GM21737 (cell line): ENCODE results near the gene C1S.
"Not testable (repeated sequence)": the region's sequence is repeated elsewhere in the genome, so short reads cannot be mapped to it uniquely, and the experiment has no call there.

Experiments
- ATAC-seq: cut with Tn5 transposase; IDR thresholded peaks from one replicate; pipeline ENCODE4 v1.9.1; 2021; ENCODE audit warnings: mild to moderate bottlenecking, moderate library complexity; ENCODE audit not compliant: unreplicated experiment

C1S gene

DNA sequence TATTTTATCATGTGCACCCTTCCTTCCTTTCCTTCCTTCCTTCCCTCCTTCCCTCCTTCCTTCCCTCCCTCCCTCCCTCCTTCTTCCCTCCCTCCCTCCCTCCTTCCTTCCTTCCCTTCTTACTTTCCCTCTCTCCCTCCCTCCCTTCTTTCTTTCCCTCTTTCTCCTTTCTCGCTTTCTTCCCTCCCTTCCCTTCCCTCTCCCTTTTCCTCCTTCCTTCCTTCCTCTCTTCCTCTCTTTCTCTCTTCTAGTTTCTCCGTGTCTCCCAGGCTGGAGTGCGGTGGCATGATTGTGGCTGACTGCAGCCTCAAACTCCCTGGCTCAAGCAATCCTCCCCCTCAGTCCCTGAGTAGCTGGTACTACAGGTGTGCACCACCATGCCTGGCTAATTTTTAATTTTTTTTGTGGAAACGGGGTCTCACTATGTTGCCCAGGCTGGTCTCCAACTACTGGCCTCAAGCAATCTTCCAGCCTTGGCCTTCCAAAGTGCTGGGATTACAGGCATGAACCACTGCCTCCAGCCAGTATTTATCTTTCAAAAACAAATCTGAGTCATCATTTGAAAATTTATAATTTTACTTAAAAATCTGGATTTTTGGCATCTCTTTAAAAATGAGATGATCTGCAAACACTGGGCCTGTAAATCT lies 40.7 kb downstream of the C1S start:
- ATAC-seq = no peak

DNA sequence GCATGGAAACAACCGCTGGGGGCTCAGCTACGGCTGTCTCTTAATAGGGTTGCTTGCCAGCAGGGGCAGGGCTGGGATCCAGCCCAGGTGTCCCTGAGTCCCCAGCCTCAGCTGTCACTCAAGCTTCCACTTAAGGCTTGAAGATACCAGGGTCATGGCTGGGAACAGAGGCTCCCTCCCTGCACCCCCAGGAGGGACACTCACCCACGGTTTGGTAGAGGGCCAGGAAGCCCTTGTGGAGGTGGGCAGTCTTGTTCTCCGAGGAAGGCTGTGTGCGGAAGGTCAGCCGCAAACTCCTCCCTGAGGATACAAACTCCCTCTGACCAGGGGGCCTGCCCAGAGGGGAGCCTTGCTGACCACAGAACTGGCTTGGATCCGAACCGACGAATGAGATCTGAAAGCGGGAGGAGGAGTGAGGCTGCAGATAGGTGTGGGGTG lies 41.2 kb downstream of the C1S start:
- ATAC-seq = no peak

DNA sequence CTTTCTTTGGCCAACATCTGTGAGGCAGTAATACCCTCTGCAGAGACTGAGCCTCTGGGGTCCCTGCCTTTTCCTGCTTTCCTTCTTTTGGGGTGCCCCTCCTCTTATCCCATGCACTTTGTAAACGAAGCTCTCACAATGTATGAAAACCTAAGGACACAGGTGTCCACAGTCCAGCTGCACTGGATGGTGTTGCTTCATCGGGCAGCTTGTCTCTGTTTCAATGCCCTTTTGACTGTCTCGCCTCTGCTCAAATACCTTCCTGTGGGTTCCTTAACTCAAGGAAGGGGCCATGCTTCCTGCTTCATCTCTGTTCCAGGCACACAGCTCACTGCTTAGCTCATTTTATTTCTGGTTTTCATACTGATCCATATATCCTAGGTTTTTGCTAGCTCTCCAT lies 42.1 kb downstream of the C1S start:
- no peak for ATAC-seq

DNA sequence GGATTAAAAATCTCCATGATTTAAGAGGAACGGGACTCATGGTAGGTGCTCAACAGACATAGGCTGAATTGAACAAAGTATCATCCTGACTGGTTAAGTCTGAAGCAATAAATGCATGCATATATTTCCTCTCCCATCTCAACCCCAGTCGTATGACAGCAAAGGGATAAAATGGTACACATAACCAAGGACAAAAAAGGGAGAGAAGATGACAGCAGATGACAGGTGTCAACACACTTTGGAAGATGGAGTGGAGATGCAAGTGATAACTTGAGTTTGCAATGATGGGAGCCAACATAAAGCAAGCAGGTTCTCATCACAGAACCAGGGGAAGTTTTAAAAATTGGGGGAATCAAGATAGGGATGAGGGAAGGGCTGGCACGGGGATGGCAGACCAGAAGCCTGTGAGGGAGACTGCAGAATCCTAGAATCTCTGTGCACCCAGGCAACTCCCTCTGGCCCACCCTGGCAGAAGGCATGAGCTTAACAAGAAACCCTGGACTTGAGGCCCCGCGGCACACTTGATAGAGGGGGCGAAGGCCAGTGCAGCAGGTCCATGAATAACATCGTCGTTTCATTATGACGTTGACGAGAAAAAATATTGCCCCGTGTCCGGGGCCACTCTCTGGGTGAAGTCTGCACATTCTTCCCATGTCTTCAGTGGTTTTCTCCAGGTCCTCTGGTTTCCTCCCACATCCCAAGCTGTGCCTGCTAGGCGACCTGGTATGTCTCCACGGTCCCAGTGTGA lies 43.5 kb downstream of the C1S start:
- ATAC-seq = no peak

DNA sequence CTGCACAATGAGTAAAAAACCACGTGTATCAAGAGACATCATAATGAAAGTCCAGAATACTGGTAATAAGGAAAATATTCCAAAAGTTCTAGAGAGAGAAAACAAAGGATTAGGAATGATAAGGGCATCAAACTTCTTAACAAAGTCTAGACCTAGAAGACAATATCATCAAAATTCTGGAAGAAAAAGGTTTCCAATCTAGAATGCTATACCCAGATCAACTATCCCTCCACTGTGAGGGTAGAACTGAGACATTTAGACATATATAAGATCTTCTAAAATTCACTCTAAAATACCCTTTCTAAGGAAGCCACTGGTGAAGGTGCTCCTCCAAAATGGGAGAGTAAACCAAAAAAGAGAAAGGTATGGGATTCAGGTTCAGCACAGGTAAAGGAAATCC lies 45.6 kb downstream of the C1S start:
- ATAC-seq = no peak

DNA sequence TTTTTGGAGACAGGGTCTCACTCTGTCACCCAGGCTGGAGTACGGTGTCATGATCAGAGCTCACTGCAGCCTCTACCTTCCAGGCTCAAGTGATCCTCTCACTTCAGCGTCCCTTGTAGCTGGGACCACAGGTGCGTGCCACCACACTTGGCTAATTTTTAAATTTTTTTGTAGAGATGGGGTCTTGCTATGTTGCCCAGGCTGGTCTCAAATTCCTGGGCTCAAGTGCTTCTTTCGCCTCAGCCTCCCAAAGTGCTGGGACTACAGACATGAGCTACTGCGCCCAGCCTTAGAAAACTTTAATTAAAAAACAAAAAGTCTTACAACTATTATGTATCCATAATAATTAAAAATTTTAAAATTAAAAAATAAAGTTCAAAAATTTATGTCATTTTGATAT lies 46.7 kb downstream of the C1S start:
- not testable (repeated sequence) for ATAC-seq

DNA sequence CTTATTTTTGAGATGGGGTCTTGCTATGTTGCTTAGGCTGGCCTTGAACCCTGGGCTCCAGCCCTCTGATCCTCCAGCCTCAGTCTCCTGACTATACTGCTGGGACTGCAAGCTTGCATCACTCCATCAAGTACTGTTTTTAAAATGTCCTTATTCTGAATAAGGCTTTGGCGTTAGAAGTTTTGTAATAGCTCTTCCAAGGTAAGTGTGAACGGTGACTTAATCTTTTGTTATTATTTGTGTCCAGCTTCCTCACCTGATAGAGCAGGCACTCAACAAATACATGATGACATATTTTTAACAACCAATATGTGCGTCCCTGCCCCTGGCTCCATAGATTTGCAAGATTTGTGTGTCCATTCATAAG lies 47.1 kb downstream of the C1S start:
- no peak for ATAC-seq

DNA sequence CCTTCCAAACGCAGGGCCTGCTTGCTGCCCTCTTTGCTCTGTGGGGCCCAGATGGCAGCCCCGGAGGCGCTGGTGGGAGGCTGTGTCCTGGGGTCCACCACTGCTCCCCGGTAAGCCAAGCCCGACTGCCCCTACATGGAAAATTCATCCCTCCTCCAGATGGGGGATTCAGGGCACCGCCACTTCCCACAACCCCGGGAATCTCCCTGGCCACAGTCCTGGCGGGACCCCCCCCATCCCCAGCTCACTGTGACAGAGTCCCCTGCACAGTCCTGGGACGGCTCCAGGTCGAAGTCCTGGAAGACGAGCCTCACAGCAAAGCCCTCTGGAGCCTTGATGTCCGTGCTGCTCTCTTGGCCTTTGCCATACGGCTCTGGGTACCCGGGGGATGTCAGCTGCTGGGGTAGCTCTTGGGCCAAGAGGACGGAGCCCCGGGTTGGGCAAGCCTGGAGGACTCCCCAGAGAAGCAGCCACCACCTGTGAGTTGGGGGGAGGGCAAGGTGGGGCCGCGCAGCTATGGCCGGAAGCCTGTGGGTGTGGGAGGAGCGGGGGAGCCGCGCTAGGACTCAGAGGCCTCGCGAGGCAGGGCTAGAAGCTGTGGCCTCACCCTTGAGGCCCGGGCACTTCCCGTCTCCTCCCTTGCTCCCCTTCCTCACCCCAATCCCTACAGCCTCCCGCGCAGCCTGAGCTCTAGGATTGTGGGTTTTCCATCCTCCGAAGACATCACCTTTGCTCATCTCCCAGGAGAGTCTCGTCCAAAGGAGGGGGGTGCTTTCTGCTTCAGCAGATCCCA lies 47.7 kb downstream of the C1S start:
- ATAC-seq = peak; percentile 90

DNA sequence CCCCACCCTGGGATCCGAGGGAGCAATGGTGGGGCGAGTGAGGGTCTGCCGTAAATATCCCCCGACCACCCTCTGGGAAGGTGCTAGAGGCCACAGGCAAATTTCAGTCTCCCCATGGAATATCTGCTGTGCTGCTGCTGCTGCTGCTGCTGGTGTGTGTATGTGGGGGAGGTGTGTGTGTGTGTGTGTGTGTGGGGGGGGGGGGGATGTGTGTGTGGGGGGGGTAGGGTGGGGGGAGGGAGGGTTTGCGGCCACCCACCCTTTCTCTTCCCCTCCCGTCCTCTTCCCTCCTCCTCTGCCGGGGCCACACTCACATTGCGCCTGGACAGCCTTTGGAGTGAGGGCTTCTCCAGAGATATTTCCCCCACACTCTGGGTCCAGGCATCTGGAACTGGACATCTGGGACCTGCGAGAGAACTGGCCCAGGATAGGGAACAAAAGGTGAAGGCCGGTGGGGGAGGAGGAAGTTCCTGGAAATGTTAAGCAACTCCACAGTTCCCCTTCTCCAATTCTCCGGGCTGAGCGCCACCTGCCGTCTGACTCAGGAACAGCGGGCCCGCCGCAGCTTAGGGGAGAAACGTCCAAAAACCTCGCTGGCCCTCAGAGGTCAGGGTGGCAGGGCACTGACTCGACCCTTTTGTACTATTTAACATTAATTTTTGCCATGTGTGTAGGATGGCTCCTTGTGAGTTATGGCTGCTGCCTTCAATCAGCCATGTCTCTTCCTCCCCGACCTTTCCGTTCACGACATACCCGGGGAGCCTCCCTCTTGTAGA lies 48.5 kb downstream of the C1S start, which contains the start of gene C1RL:
C1RL (minus strand) TSS at position 419 of the 776 bp plus-strand sequence; CDS start at position 385, 34 bp downstream.
- no peak for ATAC-seq

DNA sequence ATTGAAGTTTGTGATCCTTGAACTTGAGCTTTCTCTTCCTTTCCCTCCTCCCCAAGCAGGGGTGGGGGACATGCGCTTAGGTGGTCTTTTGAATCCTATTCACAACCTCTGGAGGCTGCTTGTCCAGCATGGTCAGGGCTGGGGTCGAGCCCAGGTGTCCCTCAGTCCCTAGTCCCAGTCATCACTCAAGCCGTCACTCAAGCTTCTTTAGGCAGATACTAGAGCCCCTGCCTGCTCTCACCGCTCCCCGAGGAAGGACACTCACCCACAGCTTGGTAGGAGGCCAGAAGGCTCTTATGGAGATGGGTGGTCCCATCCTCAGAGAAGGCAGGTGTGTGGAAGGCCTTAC lies 49.0 kb downstream of the C1S start:
- ATAC-seq = no peak

DNA sequence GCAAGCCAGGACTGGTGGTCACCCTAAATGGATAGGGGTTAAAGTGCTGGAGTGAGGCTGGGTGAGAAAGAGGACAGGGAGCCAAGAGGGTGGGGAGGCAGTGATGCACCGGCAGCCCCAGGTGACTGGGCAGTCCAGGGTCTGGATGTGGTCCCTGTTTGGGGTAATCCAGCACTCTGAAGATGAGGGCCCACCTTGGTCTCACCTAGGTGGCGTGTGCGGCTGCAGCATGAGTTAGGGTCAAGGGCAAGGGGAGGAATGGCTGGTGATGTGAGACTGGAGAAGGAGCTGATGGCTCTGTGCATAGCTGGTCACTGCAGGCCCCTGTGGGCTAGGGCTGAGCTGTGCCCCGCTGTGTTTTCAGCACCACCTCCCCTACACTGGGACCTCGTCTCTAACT lies 50.1 kb downstream of the C1S start:
- no peak for ATAC-seq

DNA sequence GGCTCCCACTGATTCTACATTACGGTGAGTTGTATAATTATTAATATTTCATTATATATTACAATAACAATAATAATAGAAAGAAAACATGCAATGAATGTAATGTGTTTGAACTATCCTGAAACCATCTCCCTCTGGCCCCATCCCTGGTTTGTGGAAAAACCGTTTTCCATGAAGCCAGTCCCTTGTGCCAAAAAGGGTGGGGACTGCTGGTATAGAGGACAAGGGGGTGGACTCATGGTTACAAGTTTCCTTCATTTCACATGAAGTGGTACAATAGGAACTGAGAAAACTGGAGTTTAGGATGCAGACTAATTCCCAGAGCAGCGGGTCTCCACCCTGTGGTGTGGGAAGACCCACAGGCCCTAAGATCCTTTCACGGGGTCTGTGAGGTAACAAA lies 51.5 kb downstream of the C1S start:
- ATAC-seq = no peak

DNA sequence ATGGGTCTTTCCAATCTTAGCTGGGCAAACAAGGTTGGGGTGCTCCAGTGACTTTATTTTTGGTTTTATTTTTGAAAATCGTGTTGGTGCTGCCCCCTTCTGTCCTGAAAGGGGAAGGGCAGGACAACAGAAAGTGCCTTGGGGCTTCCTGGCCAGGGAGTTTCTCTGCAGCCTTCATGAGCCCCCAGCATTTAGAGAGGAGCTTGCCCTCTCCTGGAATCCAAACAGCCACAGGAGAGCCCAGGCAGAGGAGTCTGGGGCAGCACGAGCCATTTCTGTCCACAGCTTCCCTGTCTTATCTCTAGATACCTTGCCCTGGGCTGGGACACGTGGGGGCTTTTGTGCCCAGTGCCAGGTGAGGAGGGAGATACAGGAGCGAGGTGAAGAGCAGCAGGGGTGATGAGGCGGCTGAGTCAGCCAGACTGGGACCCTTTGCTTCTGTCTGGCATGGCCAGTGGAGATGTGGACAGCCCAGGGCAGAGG lies 52.9 kb downstream of the C1S start:
- no peak for ATAC-seq

DNA sequence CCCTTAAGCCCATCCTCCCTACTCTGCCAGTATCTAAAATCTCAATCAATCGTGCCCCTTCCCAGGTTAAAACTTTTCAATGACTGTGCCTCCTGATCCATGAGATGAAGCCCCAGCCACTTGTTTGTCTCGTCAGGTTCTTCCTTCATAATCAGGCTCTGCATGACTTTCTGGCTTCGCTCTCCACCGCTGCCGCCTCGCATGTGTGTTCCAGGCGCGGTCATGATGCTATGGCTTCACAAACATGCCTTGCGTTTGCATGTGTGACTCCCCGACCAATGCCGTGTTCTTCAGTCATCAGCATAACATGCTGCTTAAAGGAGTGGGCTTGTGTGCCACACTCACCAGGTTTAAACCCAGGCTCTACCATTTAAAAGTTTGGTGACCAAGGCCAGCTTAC lies 53.5 kb downstream of the C1S start:
- no peak for ATAC-seq

DNA sequence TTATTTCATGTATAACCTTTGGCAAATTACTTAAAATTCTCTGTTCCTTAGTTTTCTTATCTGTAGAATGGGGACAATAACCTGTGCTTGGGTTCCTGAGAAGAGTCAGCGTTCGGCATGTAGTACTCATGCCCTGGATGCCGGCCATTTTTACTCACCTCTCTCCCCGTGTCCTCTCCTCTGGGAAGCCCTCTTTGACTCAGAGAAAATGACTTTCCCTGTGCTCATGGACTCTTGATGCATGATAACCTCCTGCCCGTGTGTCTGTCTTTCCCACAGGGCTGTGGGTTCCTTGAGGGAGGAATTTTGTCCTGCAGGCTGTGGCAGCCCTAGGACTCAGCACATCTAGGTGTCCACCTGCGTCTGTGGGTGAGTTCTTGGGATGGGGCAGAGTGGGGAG lies 54.3 kb downstream of the C1S start:
- ATAC-seq = no peak

DNA sequence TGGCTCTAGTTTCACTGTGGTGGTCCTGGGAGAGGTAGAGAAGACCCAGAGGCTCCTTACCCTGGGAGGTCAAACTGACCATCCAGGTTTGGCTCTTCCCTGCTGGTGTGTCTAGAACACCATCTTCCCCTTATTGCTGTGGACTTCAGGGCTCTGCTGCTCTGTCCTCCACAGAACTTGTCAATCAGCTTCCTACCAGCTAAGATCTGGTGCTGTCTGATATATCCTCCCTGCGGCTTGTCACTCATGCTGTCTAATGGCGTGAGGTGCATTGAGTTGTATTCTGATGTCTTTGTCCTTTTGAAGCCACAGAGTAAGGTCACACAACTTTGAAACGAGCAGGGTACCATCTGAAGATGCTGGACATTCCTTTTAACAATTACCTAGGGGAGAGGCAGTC lies 55.7 kb downstream of the C1S start:
- no peak for ATAC-seq

DNA sequence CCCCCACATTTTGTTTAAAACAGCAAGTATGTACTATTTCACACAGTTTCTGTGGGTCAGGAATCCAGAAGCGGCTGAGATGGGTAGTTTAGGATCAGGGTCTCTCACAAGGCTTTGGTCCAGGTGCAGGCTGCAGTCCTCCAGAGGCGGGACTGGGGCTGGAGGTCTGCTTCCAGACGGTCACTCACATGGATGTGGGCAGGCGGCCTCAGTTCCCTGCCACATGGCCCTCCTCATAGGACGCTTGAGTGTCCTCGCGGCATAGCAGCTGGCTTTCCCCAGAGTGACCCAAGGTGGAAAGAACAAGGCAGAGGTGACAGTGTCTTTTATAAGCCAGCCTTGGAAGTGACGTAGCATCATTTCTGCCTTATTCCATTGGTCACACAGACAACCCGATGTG lies 56.4 kb downstream of the C1S start:
- ATAC-seq = no peak

DNA sequence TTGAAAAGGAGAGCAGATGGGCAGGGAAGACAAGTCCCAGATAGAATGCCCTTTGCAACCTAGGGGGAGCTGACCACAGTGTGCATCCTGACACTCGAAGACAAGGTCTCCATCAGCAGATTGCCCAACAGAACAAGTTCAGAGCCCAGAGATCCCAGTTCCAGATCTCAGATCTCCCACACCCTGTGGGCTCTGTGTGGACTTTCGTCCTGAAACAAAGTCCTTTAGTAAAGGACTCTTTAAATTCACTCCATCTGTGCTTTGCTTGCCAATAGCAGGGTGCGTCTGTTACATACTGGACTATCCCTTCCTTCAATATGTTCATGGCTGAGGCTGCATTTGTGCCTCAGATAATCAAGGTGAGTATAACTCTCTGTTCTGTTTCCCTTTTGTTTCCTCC lies 57.2 kb downstream of the C1S start:
- ATAC-seq = no peak

DNA sequence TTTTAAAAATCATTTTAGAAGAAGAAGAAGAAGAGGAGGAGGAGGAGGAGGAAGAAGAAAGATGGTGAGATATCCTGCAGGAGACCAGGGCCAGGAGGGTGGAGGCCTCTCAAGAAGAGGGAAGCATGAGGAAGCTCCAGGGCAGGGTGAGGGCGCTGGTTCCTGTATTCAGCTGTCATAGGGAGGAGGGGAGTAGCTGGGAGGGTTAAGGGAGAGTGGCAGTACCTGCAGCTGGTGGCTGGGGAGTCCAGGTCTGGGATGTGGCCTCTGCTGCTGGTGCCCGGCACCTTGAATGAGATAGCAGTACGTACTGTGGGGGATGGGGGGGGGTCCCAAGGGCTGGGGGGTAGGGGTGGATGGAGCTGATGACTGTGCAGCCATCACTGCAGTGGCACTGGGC lies 58.4 kb downstream of the C1S start:
- ATAC-seq = no peak

DNA sequence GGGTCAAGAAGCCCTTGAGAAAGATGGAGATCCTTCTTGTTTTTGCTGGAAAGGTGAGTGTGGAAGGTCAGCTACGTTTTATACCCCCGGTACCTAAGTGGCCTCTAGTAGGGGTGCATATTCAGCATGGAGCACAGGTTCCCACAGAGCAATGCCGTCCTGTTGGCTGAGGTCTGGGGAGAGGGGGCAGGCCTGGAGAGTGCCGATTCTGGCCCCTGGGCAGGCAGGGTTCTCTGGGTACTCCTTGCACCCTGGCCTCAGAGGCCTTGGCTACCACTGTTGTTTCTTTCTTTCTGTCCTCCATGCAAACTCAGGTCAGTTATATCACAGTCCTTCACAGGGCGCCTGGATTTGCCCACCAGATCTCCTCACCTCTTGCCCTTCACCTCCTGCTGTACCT lies 59.6 kb downstream of the C1S start:
- no peak for ATAC-seq
